ENCODE measurements around the gene ARHGEF6. TPM values are rescaled to one million over a fixed set of nuclear protein-coding genes. Genes with fewer than 3 reads are reported as not detected.

The ARHGEF6 gene
- polyA plus RNA-seq, 4 donors: 1.1 to 6.4 (median 3.8) TPM

DNA sequence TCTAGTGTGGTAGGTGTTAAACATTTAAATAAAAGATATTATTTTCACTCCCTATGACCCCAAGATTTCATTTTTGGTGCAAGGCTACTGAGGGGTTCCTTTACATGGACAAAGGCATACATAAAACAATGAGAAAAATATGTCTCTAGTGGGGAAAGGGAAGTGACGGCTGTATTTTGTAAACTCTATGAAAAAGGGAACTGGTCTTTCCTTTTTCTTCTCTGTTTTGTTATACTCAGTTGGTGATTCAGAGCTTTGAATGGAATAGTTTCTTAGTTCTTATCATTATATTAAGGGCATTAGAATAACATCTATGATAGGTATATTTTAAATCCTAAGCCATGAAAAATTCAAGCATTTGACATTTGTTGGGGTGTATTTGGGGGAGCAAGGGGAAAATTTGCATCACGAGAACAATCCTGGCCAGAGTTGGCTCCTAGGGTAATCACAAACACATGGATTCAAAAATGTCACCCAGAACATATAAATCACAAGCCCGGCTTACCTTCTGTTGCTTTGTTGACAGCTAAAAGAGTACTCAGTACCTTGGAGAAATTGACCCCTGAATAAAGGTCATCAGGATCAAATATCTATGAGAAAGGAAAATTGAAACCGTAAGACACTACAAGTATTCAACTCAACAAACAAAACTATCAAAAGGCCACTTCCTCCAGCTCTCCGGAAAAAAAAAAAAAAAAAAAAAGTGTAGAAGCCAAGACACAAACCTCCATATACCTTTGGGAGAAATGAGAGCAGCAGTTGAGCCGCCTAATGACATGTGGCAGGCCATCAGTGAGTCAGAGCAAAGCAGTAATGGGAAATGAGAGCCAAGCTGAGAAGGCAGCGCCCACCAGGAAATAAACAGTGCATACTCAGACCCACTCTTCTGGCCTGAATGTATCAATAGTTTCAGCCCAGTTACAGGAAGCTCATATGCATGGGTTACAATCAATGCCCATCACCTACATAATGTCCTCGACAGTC is 33.4 kb downstream of the ARHGEF6 start:
- no peaks in the 10 kb centered on the region for H3K27me3 ChIP-seq (ENCODE audit: control insufficient read depth in 3 of 3, insufficient read depth in 3 of 3, low read length in 3 of 3)
- no peaks in the 10 kb centered on the region for H3K36me3 ChIP-seq (ENCODE audit: control insufficient read depth in 3 of 3, insufficient read depth in 2 of 3, low read depth in 1 of 3, low read length in 3 of 3)
- FAIRE-seq (no peak), DNase-seq (no peak)
- no peaks in the 10 kb centered on the region for H3K9me3 ChIP-seq (ENCODE audit: control insufficient read depth in 2 of 2, insufficient read depth in 1 of 2, low read depth in 1 of 2, low read length in 1 of 2)
- no peak overlapping the region for H3K4me3 ChIP-seq (ENCODE audit: low read depth in 1 of 3, low read length in 3 of 3)
- peak overlapping the region in 1 of 3 donors; percentile 48 for H3K27ac ChIP-seq (ENCODE audit: low read depth in 1 of 3, low read length in 2 of 3)
- 46 to 65% (median 64%) methylated on average over 8 of the region's 8 CpGs for WGBS, 3 donors
- no peaks in the 10 kb centered on the region for H3K4me1 ChIP-seq (ENCODE audit: control insufficient read depth in 3 of 3, insufficient read depth in 2 of 3, low read depth in 1 of 3, low read length in 2 of 3)

DNA sequence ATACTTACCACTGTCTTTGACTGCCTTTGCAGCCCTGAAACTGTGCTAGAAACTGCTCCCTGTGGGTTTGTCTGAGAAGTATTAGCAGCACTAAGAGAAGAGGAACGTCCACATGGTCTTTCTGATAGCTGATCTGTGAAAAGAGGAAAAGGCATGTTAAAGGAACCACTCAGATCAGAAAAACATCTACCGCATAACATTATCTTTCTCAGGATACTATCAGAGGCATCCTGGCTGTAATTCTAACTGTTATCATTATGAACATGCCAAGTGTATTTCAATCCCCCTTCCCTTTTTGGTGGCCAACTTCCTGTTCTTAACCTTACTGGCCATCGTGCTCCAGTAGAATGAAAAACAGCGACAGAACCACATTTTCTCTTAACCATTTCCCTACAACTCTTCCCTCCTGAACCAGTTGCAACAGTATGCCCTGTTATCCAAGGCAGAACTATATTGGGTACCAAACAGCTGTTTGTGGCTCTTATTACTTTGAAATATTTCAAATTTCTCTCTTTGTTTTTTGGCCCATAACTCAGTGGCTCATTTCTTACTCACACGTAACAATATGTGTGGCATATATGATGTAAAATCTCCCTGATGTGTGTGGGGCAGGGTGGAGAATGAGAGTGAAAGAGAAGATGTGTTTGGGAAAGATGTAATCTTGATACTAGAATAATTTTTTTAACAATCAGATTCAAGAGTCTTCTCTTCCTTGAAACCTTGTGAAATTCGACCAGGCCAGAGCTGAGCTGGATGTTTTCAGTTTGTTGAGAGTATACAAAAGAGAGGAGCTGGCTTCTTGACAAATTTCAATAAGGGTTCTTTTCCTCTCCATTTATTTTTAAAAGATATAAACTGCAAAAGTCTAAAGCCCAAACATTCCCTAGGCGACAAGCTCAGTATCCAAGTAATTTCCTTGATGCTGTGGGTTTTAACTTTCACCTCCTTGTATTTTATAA is 35.2 kb downstream of the ARHGEF6 start:
- H3K27ac ChIP-seq (ENCODE audit: low read depth in 1 of 3, low read length in 2 of 3): peak overlapping the region in 1 of 3 donors; percentile 44
- H3K36me3 ChIP-seq (ENCODE audit: control insufficient read depth in 3 of 3, insufficient read depth in 2 of 3, low read depth in 1 of 3, low read length in 3 of 3): no peaks in the 10 kb centered on the region
- FAIRE-seq (no peak), DNase-seq (no peak)
- H3K4me3 ChIP-seq (ENCODE audit: low read depth in 1 of 3, low read length in 3 of 3): no peak overlapping the region
- H3K4me1 ChIP-seq (ENCODE audit: control insufficient read depth in 3 of 3, insufficient read depth in 2 of 3, low read depth in 1 of 3, low read length in 2 of 3): no peaks in the 10 kb centered on the region
- 36 to 78% (median 64%) methylated on average over 7 of the region's 7 CpGs for WGBS, 3 donors
- no peaks in the 10 kb centered on the region for H3K9me3 ChIP-seq (ENCODE audit: control insufficient read depth in 2 of 2, insufficient read depth in 1 of 2, low read depth in 1 of 2, low read length in 1 of 2)
- H3K27me3 ChIP-seq (ENCODE audit: control insufficient read depth in 3 of 3, insufficient read depth in 3 of 3, low read length in 3 of 3): no peaks in the 10 kb centered on the region

DNA sequence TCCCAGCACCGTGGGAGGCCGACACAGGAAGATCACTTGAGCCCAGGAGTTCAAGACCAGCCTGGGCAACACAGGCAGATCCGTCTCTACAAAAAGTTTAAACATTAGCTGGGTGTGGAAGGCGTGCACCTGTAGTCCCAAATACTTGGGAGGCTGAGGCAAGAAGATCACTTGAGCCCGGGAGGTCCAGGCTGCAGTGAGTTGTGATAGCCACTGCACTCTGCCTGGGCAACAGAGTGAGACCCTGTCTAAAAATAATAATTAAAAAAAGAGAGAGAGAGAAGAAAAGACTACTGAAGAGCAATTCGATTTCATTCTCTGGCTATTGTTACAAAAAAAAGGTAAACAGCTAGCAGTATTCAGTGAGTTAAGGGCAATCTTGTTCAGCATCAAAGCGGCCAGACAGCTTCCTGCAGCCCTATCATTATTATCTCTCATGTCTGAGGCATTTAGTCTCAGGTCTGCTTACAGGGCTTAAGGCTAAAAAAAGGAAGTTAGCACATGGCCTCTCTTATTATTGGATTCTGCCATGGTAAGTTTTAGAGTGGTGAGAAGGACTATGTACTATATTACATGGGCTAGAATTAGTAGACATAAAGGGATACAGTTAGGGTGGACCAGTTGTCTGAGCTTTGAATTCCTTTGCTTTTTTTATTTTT is 37.9 kb downstream of the ARHGEF6 start:
- no peaks in the 10 kb centered on the region for H3K4me1 ChIP-seq (ENCODE audit: control insufficient read depth in 3 of 3, insufficient read depth in 2 of 3, low read depth in 1 of 3, low read length in 2 of 3)
- H3K9me3 ChIP-seq (ENCODE audit: control insufficient read depth in 2 of 2, insufficient read depth in 1 of 2, low read depth in 1 of 2, low read length in 1 of 2): no peaks in the 10 kb centered on the region
- 60 to 83% (median 78%) methylated on average over 7 of the region's 7 CpGs for WGBS, 3 donors
- DNase-seq (no peak), FAIRE-seq (no peak)
- H3K27me3 ChIP-seq (ENCODE audit: control insufficient read depth in 3 of 3, insufficient read depth in 3 of 3, low read length in 3 of 3): no peaks in the 10 kb centered on the region
- no peaks in the 10 kb centered on the region for H3K36me3 ChIP-seq (ENCODE audit: control insufficient read depth in 3 of 3, insufficient read depth in 2 of 3, low read depth in 1 of 3, low read length in 3 of 3)
- H3K27ac ChIP-seq (ENCODE audit: low read depth in 1 of 3, low read length in 2 of 3): no peak overlapping the region
- no peak overlapping the region for H3K4me3 ChIP-seq (ENCODE audit: low read depth in 1 of 3, low read length in 3 of 3)

DNA sequence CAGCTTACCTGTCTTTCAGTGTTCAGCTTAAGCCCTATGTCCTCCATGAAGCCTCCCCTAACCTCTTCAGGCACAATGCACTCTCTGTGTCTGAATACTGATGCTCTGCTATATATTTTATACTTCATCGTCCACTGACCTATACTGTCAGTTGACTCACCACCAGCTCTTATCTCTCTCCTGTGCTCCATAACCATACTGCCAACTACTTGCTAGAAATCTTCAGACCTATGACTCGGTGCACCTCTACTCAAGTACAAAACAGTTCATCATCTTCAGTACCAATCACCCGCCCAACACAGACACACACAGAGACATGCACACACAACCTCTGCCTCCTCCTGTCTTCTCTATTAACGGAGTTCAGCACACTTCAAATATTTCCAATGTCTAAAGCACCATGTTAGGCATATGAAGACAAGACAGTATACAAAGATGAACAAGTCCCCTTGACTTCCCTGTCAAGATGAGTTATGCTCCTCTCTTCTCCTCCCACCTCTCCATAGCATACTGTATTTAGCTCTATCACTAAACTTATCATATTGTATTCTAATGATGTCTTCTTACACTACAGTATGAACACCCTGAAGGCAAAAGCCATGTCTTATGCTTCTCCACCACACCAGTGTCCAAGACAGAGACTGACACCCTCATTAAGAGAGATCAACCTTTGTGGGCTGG is 42.5 kb downstream of the ARHGEF6 start:
- H3K9me3 ChIP-seq (ENCODE audit: control insufficient read depth in 2 of 2, insufficient read depth in 1 of 2, low read depth in 1 of 2, low read length in 1 of 2): no peaks in the 10 kb centered on the region
- H3K36me3 ChIP-seq (ENCODE audit: control insufficient read depth in 3 of 3, insufficient read depth in 2 of 3, low read depth in 1 of 3, low read length in 3 of 3): no peaks in the 10 kb centered on the region
- no peak for DNase-seq
- H3K27ac ChIP-seq (ENCODE audit: low read depth in 1 of 3, low read length in 2 of 3): no peak overlapping the region
- no peak overlapping the region for H3K4me3 ChIP-seq (ENCODE audit: low read depth in 1 of 3, low read length in 3 of 3)
- no peaks in the 10 kb centered on the region for H3K4me1 ChIP-seq (ENCODE audit: control insufficient read depth in 3 of 3, insufficient read depth in 2 of 3, low read depth in 1 of 3, low read length in 2 of 3)
- 76 to 91% (median 81%) methylated on average over 4 of the region's 4 CpGs for WGBS, 3 donors
- FAIRE-seq: no peak
- no peaks in the 10 kb centered on the region for H3K27me3 ChIP-seq (ENCODE audit: control insufficient read depth in 3 of 3, insufficient read depth in 3 of 3, low read length in 3 of 3)

DNA sequence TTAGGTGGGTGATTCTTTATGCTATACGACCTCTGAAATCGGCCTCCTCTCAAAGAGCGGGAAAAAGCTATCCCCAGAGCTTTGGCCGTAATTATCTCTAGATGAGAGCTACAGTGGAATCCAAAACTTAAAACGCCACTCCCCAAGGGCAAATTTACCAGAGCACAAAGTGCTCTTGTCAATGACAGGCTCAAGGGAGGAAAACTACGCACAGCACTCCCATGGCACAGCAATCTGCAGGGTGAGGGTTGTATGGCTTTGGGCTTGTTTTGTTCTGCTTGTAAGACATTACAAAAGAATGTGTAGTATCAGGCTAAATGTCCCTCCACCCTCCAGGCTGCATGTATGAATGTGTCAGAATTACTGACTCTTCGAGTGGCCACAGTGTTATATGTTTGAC is 44.0 kb downstream of the ARHGEF6 start:
- Histone ChIP-seq H3K27ac (ENCODE audit: low read depth in 1 of 3, low read length in 2 of 3) (no peak overlapping the region), H3K4me3 (ENCODE audit: low read depth in 1 of 3, low read length in 3 of 3) (no peak overlapping the region), H3K4me1 (ENCODE audit: control insufficient read depth in 3 of 3, insufficient read depth in 2 of 3, low read depth in 1 of 3, low read length in 2 of 3) (no peaks in the 10 kb centered on the region), H3K27me3 (ENCODE audit: control insufficient read depth in 3 of 3, insufficient read depth in 3 of 3, low read length in 3 of 3) (no peaks in the 10 kb centered on the region), H3K36me3 (ENCODE audit: control insufficient read depth in 3 of 3, insufficient read depth in 2 of 3, low read depth in 1 of 3, low read length in 3 of 3) (no peaks in the 10 kb centered on the region), H3K9me3 (ENCODE audit: control insufficient read depth in 2 of 2, insufficient read depth in 1 of 2, low read depth in 1 of 2, low read length in 1 of 2) (no peaks in the 10 kb centered on the region)
- no peak for FAIRE-seq
- WGBS, 3 donors: 82 to 96% (median 85%) methylated on average over 7 of the region's 7 CpGs
- DNase-seq: no peak

DNA sequence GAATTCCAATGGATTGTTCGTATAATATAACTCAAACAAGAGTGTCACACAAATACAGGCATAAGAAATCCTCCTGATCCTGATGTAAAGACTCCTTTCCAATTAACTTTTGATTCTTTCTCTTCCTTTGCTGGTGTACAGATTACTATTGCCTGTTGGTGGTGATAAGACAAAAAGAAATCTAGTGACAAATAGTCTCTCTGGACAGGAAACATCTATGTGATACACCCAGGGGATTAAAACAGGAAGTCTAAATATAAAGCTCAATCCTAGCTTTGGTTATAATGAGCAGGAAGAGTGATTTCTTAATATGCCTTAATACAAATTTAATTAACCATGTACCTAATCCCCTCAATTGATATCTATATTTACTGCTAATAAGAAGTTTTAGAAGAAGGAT is 45.1 kb downstream of the ARHGEF6 start:
- WGBS, 3 donors: 71 to 85% (median 77%) methylated on average over 1 of the region's 1 CpG
- DNase-seq (no peak), FAIRE-seq (no peak)
- no peaks in the 10 kb centered on the region for H3K27me3 ChIP-seq (ENCODE audit: control insufficient read depth in 3 of 3, insufficient read depth in 3 of 3, low read length in 3 of 3)
- no peaks in the 10 kb centered on the region for H3K4me1 ChIP-seq (ENCODE audit: control insufficient read depth in 3 of 3, insufficient read depth in 2 of 3, low read depth in 1 of 3, low read length in 2 of 3)
- H3K9me3 ChIP-seq (ENCODE audit: control insufficient read depth in 2 of 2, insufficient read depth in 1 of 2, low read depth in 1 of 2, low read length in 1 of 2): no peaks in the 10 kb centered on the region
- H3K36me3 ChIP-seq (ENCODE audit: control insufficient read depth in 3 of 3, insufficient read depth in 2 of 3, low read depth in 1 of 3, low read length in 3 of 3): no peaks in the 10 kb centered on the region
- no peak overlapping the region for H3K27ac ChIP-seq (ENCODE audit: low read depth in 1 of 3, low read length in 2 of 3)
- H3K4me3 ChIP-seq (ENCODE audit: low read depth in 1 of 3, low read length in 3 of 3): no peak overlapping the region

DNA sequence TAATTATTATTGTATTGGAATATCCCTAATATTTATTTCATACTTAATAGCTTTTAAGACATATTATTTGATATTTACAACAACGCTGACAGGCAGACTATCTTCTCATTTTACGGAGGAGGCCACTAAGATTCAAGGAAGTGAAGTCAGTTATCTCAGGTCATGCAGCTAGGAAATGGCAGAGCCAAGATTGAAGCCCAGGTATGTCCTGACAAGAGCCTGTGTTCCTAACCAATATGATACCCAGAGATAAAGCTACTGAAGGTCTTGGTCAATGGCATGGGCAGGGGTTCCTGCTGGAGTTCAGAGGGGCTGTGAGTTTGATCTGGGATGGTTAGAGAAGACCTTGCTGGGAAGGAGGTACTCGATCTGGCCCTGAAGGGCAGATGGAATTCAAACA is 47.1 kb downstream of the ARHGEF6 start:
- Histone ChIP-seq H3K36me3 (ENCODE audit: control insufficient read depth in 3 of 3, insufficient read depth in 2 of 3, low read depth in 1 of 3, low read length in 3 of 3) (no peaks in the 10 kb centered on the region), H3K27ac (ENCODE audit: low read depth in 1 of 3, low read length in 2 of 3) (no peak overlapping the region), H3K9me3 (ENCODE audit: control insufficient read depth in 2 of 2, insufficient read depth in 1 of 2, low read depth in 1 of 2, low read length in 1 of 2) (no peaks in the 10 kb centered on the region), H3K4me3 (ENCODE audit: low read depth in 1 of 3, low read length in 3 of 3) (no peak overlapping the region), H3K27me3 (ENCODE audit: control insufficient read depth in 3 of 3, insufficient read depth in 3 of 3, low read length in 3 of 3) (no peaks in the 10 kb centered on the region), H3K4me1 (ENCODE audit: control insufficient read depth in 3 of 3, insufficient read depth in 2 of 3, low read depth in 1 of 3, low read length in 2 of 3) (no peaks in the 10 kb centered on the region)
- FAIRE-seq (no peak), DNase-seq (no peak)
- WGBS, 3 donors: 73 to 95% (median 86%) methylated on average over 3 of the region's 3 CpGs

Data from small intestine (tissue), 7 donors.